CD4-positive, alpha-beta T cell (primary cell): ENCODE results near the gene CIB4. TPM values are rescaled to one million over a fixed set of nuclear protein-coding genes. Genes with fewer than 3 reads are reported as not detected.

ENCODE experiments used
- ATAC-seq: fragments of 200-7000 bp; cut with Tn5 transposase; one replicate; pipeline ENCODE4 v1.10.0; 2022; ENCODE audit warnings: mild to moderate bottlenecking; ENCODE audit not compliant: poor library complexity
- CTCF ChIA-PET: fragments of 350-600 bp; sonication (Branson Sonifier 250); formaldehyde crosslinking; loops from one replicate; lab custom pipeline; 2021; ENCODE audit warnings: antibody characterized with exemption, inconsistent platforms; lab: Charles Lee
- POLR2A ChIA-PET: fragments of 350-600 bp; sonication (Branson Sonifier 250); formaldehyde crosslinking; loops from one replicate; lab custom pipeline; 2021; ENCODE audit warnings: antibody characterized with exemption, inconsistent platforms; lab: Charles Lee
- DNase-seq, 14 experiments: peaks; one replicate each; pipeline ENCODE4 v3.0.0-alpha.2; 2013 to 2020; ENCODE audit warnings: mixed read lengths in 2 of 14
- H3K27ac ChIP-seq, 2 donors: one replicate each; pipeline versions ENCODE4 v1.5.1 to v1.7.0; 2013; ENCODE audit warnings: low read length in 2 of 2, low read depth in 1 of 2, mild to moderate bottlenecking in 1 of 2
- H3K27me3 ChIP-seq, 2 experiments: 1 replicate in 1 of 2; 2 replicates in 1 of 2; pipeline versions ENCODE4 v1.6.1 to v1.7.0; 2013; ENCODE audit warnings: low read length in 2 of 2, control low read depth in 1 of 2, mild to moderate bottlenecking in 1 of 2, moderate library complexity in 1 of 2; ENCODE audit not compliant: insufficient read depth in 2 of 2, control insufficient read depth in 1 of 2
- H3K36me3 ChIP-seq: one replicate; pipeline ENCODE4 v1.6.1; 2013; ENCODE audit warnings: low read length, control low read depth; ENCODE audit not compliant: insufficient read depth
- H3K4me1 ChIP-seq: one replicate; pipeline ENCODE4 v1.6.1; 2013; ENCODE audit warnings: low read length, control low read depth; ENCODE audit not compliant: insufficient read depth
- H3K4me3 ChIP-seq: one replicate; pipeline ENCODE4 v1.5.1; 2013; ENCODE audit warnings: mild to moderate bottlenecking, low read length, moderate library complexity
- H3K9me3 ChIP-seq, 2 experiments: 1 replicate in 1 of 2; 2 replicates in 1 of 2; pipeline versions ENCODE4 v1.6.1 to v1.7.0; 2013; ENCODE audit warnings: low read length in 2 of 2, mild to moderate bottlenecking in 2 of 2, control low read depth in 1 of 2, moderate library complexity in 1 of 2; ENCODE audit not compliant: control insufficient read depth in 1 of 2, insufficient read depth in 1 of 2
- H3K27ac Mint-ChIP-seq: one replicate; pipeline ENCODE4 v1.8.0; 2020; ENCODE audit warnings: mixed read lengths
- H3K27me3 Mint-ChIP-seq: one replicate; pipeline ENCODE4 v1.8.0; 2021; ENCODE audit warnings: mixed read lengths
- H3K36me3 Mint-ChIP-seq: one replicate; pipeline ENCODE4 v1.8.0; 2021; ENCODE audit warnings: low read depth, mixed read lengths
- H3K4me1 Mint-ChIP-seq: one replicate; pipeline ENCODE4 v1.8.0; 2021; ENCODE audit warnings: low read depth, mixed read lengths
- H3K4me3 Mint-ChIP-seq: one replicate; pipeline ENCODE4 v1.8.0; 2020; ENCODE audit warnings: mild to moderate bottlenecking, mixed read lengths
- H3K9me3 Mint-ChIP-seq: one replicate; pipeline ENCODE4 v1.8.0; 2020; ENCODE audit warnings: mixed read lengths
- intact Hi-C, 2 experiments: fragments of 100-400 bp; cut with DNase I in 1 of 2; cut with micrococcal nuclease in 1 of 2; formaldehyde crosslinking; loops; one replicate each; pipeline versions ENCODE4 v1.15.1 to v1.9.0; 2023 to 2025; cut with DNase I, micrococcal nuclease
- total RNA-seq, 174 experiments: library from RNA in 2 of 174; stranded (reverse) in 2 of 174; gene quantifications; one replicate each; pipeline ENCODE4 v1.2.3 and lab custom pipeline; 2021 to 2026
- TF ChIP-seq, protein P1 (sequence below): fragments of 200-600 bp; IDR thresholded peaks from one replicate; pipeline ENCODE4 v1.8.0; 2022; ENCODE audit warnings: antibody characterized with exemption, mild to moderate bottlenecking

CIB4 gene
- total RNA-seq, 2 experiments from 2014 or later = not detected

GRCh38 chr2:26585966-26586365, 55.2 kb downstream of the CIB4 start:
- Mint-ChIP-seq H3K36me3 (no peaks in the 10 kb centered on the region), H3K4me3 (no peak overlapping the region), H3K9me3 (no peaks in the 10 kb centered on the region), H3K27ac (no peak overlapping the region), H3K27me3 (peaks cover 38% of the 10 kb centered on the region), H3K4me1 (no peaks in the 10 kb centered on the region)
- Histone ChIP-seq H3K4me1 (no peaks in the 10 kb centered on the region), H3K4me3 (no peak overlapping the region), H3K9me3 (peaks cover 0 to 10% of the 10 kb centered on the region in 2 experiments), H3K36me3 (no peaks in the 10 kb centered on the region), H3K27ac (no peak overlapping the region), H3K27me3 (peaks cover 6 to 7% of the 10 kb centered on the region in 2 experiments)
- TF ChIP-seq, protein P1, sequence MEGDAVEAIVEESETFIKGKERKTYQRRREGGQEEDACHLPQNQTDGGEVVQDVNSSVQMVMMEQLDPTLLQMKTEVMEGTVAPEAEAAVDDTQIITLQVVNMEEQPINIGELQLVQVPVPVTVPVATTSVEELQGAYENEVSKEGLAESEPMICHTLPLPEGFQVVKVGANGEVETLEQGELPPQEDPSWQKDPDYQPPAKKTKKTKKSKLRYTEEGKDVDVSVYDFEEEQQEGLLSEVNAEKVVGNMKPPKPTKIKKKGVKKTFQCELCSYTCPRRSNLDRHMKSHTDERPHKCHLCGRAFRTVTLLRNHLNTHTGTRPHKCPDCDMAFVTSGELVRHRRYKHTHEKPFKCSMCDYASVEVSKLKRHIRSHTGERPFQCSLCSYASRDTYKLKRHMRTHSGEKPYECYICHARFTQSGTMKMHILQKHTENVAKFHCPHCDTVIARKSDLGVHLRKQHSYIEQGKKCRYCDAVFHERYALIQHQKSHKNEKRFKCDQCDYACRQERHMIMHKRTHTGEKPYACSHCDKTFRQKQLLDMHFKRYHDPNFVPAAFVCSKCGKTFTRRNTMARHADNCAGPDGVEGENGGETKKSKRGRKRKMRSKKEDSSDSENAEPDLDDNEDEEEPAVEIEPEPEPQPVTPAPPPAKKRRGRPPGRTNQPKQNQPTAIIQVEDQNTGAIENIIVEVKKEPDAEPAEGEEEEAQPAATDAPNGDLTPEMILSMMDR = no peak
- POLR2A ChIA-PET = no interaction called here
- no peak for ATAC-seq
- DNase-seq = no peak
- intact Hi-C loops = no loop called here
- CTCF ChIA-PET = no interaction called here

DNA sequence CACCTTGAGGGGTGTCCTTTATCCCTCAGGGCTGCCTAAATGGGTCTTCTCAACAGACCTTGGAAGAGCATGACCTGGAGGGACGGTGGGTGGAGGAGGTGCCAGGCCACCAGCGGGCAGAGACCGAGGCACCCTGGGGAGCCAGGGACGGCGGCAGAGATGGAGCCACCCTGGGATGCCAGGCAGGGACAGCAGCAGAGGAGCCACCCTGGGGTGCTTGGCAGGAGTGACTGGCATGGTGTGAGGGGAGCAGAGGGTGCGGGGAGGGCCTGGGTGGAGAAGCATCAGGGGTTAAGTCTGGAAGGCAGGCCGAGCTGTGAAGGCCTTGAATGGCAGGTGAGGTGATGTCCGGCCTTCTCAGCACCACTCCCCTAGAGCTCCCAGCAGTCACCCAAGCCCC, 56.1 kb downstream of the CIB4 start:
- Histone ChIP-seq H3K4me1 (no peaks in the 10 kb centered on the region), H3K27ac (no peak overlapping the region), H3K4me3 (no peak overlapping the region), H3K36me3 (no peaks in the 10 kb centered on the region), H3K27me3 (peaks cover 6 to 7% of the 10 kb centered on the region in 2 experiments), H3K9me3 (peaks cover 0 to 10% of the 10 kb centered on the region in 2 experiments)
- DNase-seq (peak in 1 of 14 experiments; percentile 1), ATAC-seq (no peak)
- TF ChIP-seq, protein P1 = no peak
- CTCF ChIA-PET = no interaction called here
- H3K27me3 Mint-ChIP-seq = peaks cover 34% of the 10 kb centered on the region
- H3K4me3 Mint-ChIP-seq = no peak overlapping the region
- H3K36me3 Mint-ChIP-seq = no peaks in the 10 kb centered on the region
- POLR2A ChIA-PET = no interaction called here
- H3K4me1 Mint-ChIP-seq = no peaks in the 10 kb centered on the region
- H3K27ac Mint-ChIP-seq = no peak overlapping the region
- intact Hi-C loops = no loop called here
- no peaks in the 10 kb centered on the region for H3K9me3 Mint-ChIP-seq

GRCh38 chr2:26584656-26585055, 56.5 kb downstream of the CIB4 start:
- H3K27ac Mint-ChIP-seq = no peak overlapping the region
- H3K27me3 Mint-ChIP-seq = peaks cover 38% of the 10 kb centered on the region
- CTCF ChIA-PET = no interaction called here
- no peak for ATAC-seq
- no peaks in the 10 kb centered on the region for H3K4me1 Mint-ChIP-seq
- Histone ChIP-seq H3K9me3 (peaks cover 0 to 10% of the 10 kb centered on the region in 2 experiments), H3K36me3 (no peaks in the 10 kb centered on the region), H3K27ac (no peak overlapping the region), H3K4me1 (no peaks in the 10 kb centered on the region), H3K27me3 (peaks cover 6 to 7% of the 10 kb centered on the region in 2 experiments), H3K4me3 (no peak overlapping the region)
- H3K4me3 Mint-ChIP-seq = no peak overlapping the region
- no peaks in the 10 kb centered on the region for H3K36me3 Mint-ChIP-seq
- POLR2A ChIA-PET = no interaction called here
- intact Hi-C loops = no loop called here
- H3K9me3 Mint-ChIP-seq = no peaks in the 10 kb centered on the region
- no peak for DNase-seq
- TF ChIP-seq, protein P1 = no peak
